GM12892 (cell line): ENCODE data around the gene KLC4.

Source experiments
- POLR2A ChIP-seq: IDR thresholded peaks from 2 replicates; pipeline ENCODE4 v1.6.1; 2011; ENCODE audit warnings: low read depth, low read length, control low read depth
- POLR2AphosphoS5 ChIP-seq: IDR thresholded peaks from 2 replicates; pipeline ENCODE4 v1.6.1; 2011; ENCODE audit warnings: low read depth, low read length, control low read depth

GRCh38 chr6:43074847-43075669, 15.6 kb downstream of the KLC4 start:
- TF ChIP-seq POLR2A: no peak
- no peak for TF ChIP-seq POLR2AphosphoS5
